DMS 273 treated with DMSO at 0.1 percent for 48 hours (cell line): ENCODE data around the gene CCDC184.
A peak's percentile ranks its signal among the peaks of the same experiment; 100 is the strongest.
"Not testable (repeated sequence)": the region's sequence is repeated elsewhere in the genome, so short reads cannot be mapped to it uniquely, and the experiment has no call there.

Source experiments
- DNase-seq: peaks from one replicate; lab custom pipeline; 2025; lab: John Stamatoyannopoulos, UW

CCDC184 gene

GRCh38 chr12:48183091-48183875, at the start of gene CCDC184:
Gene CCDC184, plus strand, starts transcription at chr12:48183644. Its CDS starts 479 bp downstream, at chr12:48184123.
- DNase-seq, result peak; percentile 34

- DNase-seq, result no peak
These were observed 48.4 kb upstream of the CCDC184 start for GRCh38 chr12:48135027-48135426.

- no peak for DNase-seq
These were observed 40.4 kb upstream of the CCDC184 start for GRCh38 chr12:48142818-48143674.

- no peak for DNase-seq
These were observed 39.5 kb upstream of the CCDC184 start for GRCh38 chr12:48143898-48144297.

- DNase-seq, result no peak
These were observed 37.5 kb upstream of the CCDC184 start for GRCh38 chr12:48145981-48146380.

GRCh38 chr12:48151103-48151771, 32.2 kb upstream of the CCDC184 start:
- no peak for DNase-seq

- DNase-seq, result not testable (repeated sequence)
These were observed 27.7 kb upstream of the CCDC184 start for GRCh38 chr12:48155786-48156185.

- DNase-seq, result no peak
These were observed 26.8 kb upstream of the CCDC184 start for GRCh38 chr12:48156652-48157017.

- DNase-seq, result peak; percentile 84
These were observed 26.2 kb upstream of the CCDC184 start, which contains the start of gene ASB8 for GRCh38 chr12:48157018-48157888. Gene ASB8, minus strand, starts transcription at chr12:48157515. Its CDS starts 4,019 bp downstream, at chr12:48153496.

GRCh38 chr12:48157889-48158370, 25.5 kb upstream of the CCDC184 start:
- no peak for DNase-seq

GRCh38 chr12:48160046-48160445, 23.4 kb upstream of the CCDC184 start:
- DNase-seq, result no peak

GRCh38 chr12:48160807-48161206, 22.6 kb upstream of the CCDC184 start:
- no peak for DNase-seq

- DNase-seq, result no peak
These were observed 20.2 kb upstream of the CCDC184 start for GRCh38 chr12:48163150-48163747.

- DNase-seq, result no peak
These were observed 19.0 kb upstream of the CCDC184 start for GRCh38 chr12:48164451-48164850.

GRCh38 chr12:48165089-48165981, 18.1 kb upstream of the CCDC184 start:
- no peak for DNase-seq

- DNase-seq, result no peak
These were observed 14.4 kb upstream of the CCDC184 start for GRCh38 chr12:48169011-48169410.

GRCh38 chr12:48175613-48176416, 7.6 kb upstream of the CCDC184 start:
- no peak for DNase-seq

GRCh38 chr12:48176417-48176751, 7.1 kb upstream of the CCDC184 start:
- no peak for DNase-seq

- no peak for DNase-seq
These were observed 5.5 kb upstream of the CCDC184 start for GRCh38 chr12:48177982-48178381.
